OCI-LY7 (cell line): Measurements from ENCODE around the gene SMYD4. TPM values are rescaled to one million over a fixed set of nuclear protein-coding genes. Genes with fewer than 3 reads are reported as not detected.

Experiments used
- BruUV-seq: library from RNA; stranded (reverse); fragments of 400-500 nt; replicated peaks from 2 replicates; lab custom pipeline; 2021; lab: Mats Ljungman, UMichigan
- CTCF ChIA-PET: fragments of 300-600 bp; sonication (Branson Sonifier 250); formaldehyde crosslinking; loops from one replicate; lab custom pipeline; 2022; ENCODE audit warnings: antibody characterized with exemption; ENCODE audit not compliant: unreplicated experiment; lab: Charles Lee
- POLR2A ChIA-PET: fragments of 300-600 bp; sonication (Branson Sonifier 250); formaldehyde crosslinking; loops from one replicate; lab custom pipeline; 2022; ENCODE audit warnings: antibody characterized with exemption; lab: Charles Lee
- DNase-seq: peaks from one replicate; pipeline ENCODE4 v3.0.0-alpha.2; 2015; ENCODE audit warnings: low spot score
- H2AFZ ChIP-seq: fragments of 200-600 bp; sonication (generic), shearing (Covaris generic); 2 replicates; pipeline ENCODE4 v1.6.1; 2014; ENCODE audit warnings: mild to moderate bottlenecking, antibody characterized with exemption, low read length, moderate library complexity
- H3K27ac ChIP-seq: fragments of 200-600 bp; sonication (generic); 2 replicates; pipeline ENCODE4 v1.5.1; 2014; ENCODE audit warnings: mixed run types, low read depth, mild to moderate bottlenecking, moderate library complexity, low read length, inconsistent platforms; ENCODE audit not compliant: poor library complexity, severe bottlenecking
- H3K36me3 ChIP-seq: fragments of 200-600 bp; sonication (generic); 2 replicates; pipeline ENCODE4 v1.6.1; 2014; ENCODE audit warnings: mild to moderate bottlenecking, antibody characterized with exemption, low read length, moderate library complexity, mixed read lengths; ENCODE audit not compliant: insufficient read depth
- H3K4me1 ChIP-seq: fragments of 200-600 bp; sonication (generic); 2 replicates; pipeline ENCODE4 v1.5.1; 2014; ENCODE audit warnings: mild to moderate bottlenecking, low read length; ENCODE audit not compliant: insufficient read depth, poor library complexity, severe bottlenecking
- H3K4me2 ChIP-seq: fragments of 200-600 bp; sonication (generic); 2 replicates; pipeline ENCODE4 v1.6.1; 2014; ENCODE audit warnings: mild to moderate bottlenecking, low read length
- H3K4me3 ChIP-seq: fragments of 200-600 bp; sonication (generic); 2 replicates; pipeline ENCODE4 v1.5.1; 2014; ENCODE audit warnings: mild to moderate bottlenecking, low read depth, low read length; ENCODE audit not compliant: poor library complexity, severe bottlenecking
- H3K79me2 ChIP-seq: fragments of 200-600 bp; sonication (generic); 2 replicates; pipeline ENCODE4 v1.6.1; 2016; ENCODE audit warnings: low read depth, mild to moderate bottlenecking, low read length, moderate library complexity, mixed read lengths; ENCODE audit not compliant: insufficient read depth
- H3K9me2 ChIP-seq: fragments of 200-600 bp; sonication (generic); 2 replicates; pipeline ENCODE4 v1.6.1; 2016; ENCODE audit warnings: mild to moderate bottlenecking, low read length, mixed read lengths; ENCODE audit not compliant: insufficient read depth
- H3K9me3 ChIP-seq: fragments of 200-600 bp; sonication (generic); 2 replicates; pipeline ENCODE4 v1.6.1; 2014; ENCODE audit warnings: mild to moderate bottlenecking, mixed run types, low read length, mixed read lengths
- H4K20me1 ChIP-seq: fragments of 200-600 bp; sonication (generic); 2 replicates; pipeline ENCODE4 v1.6.1; 2014; ENCODE audit warnings: mild to moderate bottlenecking, antibody characterized with exemption, low read length, moderate library complexity, mixed read lengths; ENCODE audit not compliant: insufficient read depth
- CTCF ChIP-seq: fragments of 200-600 bp; sonication (generic); conservative IDR thresholded peaks from 2 replicates; pipeline ENCODE4 v1.5.1; 2014; ENCODE audit warnings: mild to moderate bottlenecking, antibody characterized with exemption, low read length, moderate library complexity, mixed read lengths
- EZH2phosphoT487 ChIP-seq: fragments of 200-600 bp; sonication (generic); IDR thresholded peaks from 2 replicates; pipeline ENCODE4 v1.6.1; 2018; ENCODE audit warnings: low read depth, borderline replicate concordance, mild to moderate bottlenecking, mixed run types, antibody characterized with exemption, low read length, moderate library complexity, mixed read lengths
- intact Hi-C: fragments of 100-400 bp; cut with micrococcal nuclease; formaldehyde crosslinking; loops from one replicate; pipeline ENCODE4 v1.10.0; 2022; ENCODE audit not compliant: unreplicated experiment
- total RNA-seq, 2 experiments: library from RNA; depleted of rRNA in 1 of 2; stranded (reverse); fragments of >200 nt in 1 of 2; shearing (Covaris generic) in 1 of 2; gene quantifications; 2 replicates each; pipeline ENCODE4 v1.2.3, GENCODE V29; 2014 to 2022

SMYD4 gene
- total RNA-seq, 2 experiments from 2014 or later: 27.5 to 33.5 TPM

GRCh38 chr17:1787301-1787902 is 42.3 kb downstream of the SMYD4 start:
- Histone ChIP-seq H3K36me3 (peaks cover 60% of the 10 kb centered on the region), H3K27ac (no peak overlapping the region), H3K79me2 (0 out of 2 replicates have a peak, but pooled peaks cover 3% of the 10 kb centered on the region), H2AFZ (no peak overlapping the region), H3K9me3 (no peaks in the 10 kb centered on the region), H4K20me1 (no peaks in the 10 kb centered on the region), H3K4me2 (no peak overlapping the region), H3K4me1 (no peaks in the 10 kb centered on the region), H3K9me2 (no peaks in the 10 kb centered on the region), H3K4me3 (no peak overlapping the region)
- TF ChIP-seq CTCF (no peak), EZH2phosphoT487 (no peak)
- ChIA-PET CTCF (no interaction called here), POLR2A (no interaction called here)
- DNase-seq: no peak
- BruUV-seq: no TSS peak
- intact Hi-C loops: no loop called here

DNA sequence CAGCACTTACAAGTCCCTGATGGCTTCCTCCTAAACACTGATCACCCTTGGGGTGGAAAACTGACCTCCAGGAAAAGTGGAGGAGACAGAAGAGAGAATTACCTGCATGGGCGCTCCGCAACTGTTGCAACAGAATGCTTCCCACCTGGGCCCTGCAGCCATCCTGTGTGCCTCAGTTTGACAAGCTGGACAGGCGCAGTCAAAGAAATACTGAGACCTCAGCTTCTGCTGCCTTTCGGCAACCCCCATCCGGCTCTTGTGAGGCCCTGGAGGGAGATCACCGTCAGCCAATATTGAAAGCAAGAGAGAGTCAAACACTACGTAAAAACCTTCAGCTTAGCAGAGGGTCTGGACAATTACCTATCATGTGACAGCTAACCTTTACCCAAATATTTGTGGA is 43.0 kb downstream of the SMYD4 start:
- no peak overlapping the region for H3K4me3 ChIP-seq
- no peak overlapping the region for H2AFZ ChIP-seq
- H4K20me1 ChIP-seq: no peaks in the 10 kb centered on the region
- intact Hi-C loops: no loop called here
- no peak overlapping the region for H3K4me2 ChIP-seq
- H3K79me2 ChIP-seq: 0 out of 2 replicates have a peak, but pooled peaks cover 3% of the 10 kb centered on the region
- peaks cover 65% of the 10 kb centered on the region for H3K36me3 ChIP-seq
- no peak overlapping the region for H3K27ac ChIP-seq
- POLR2A ChIA-PET: no interaction called here
- CTCF ChIA-PET: no interaction called here
- H3K9me2 ChIP-seq: no peaks in the 10 kb centered on the region
- no peaks in the 10 kb centered on the region for H3K4me1 ChIP-seq
- BruUV-seq: no TSS peak
- TF ChIP-seq EZH2phosphoT487 (no peak), CTCF (no peak)
- H3K9me3 ChIP-seq: no peaks in the 10 kb centered on the region
- no peak for DNase-seq

- no TSS peak for BruUV-seq
- H3K4me1 ChIP-seq: no peaks in the 10 kb centered on the region
- 0 out of 2 replicates have a peak, but pooled peaks cover 3% of the 10 kb centered on the region for H3K79me2 ChIP-seq
- no peak for TF ChIP-seq CTCF
- no peak for TF ChIP-seq EZH2phosphoT487
- no peak for DNase-seq
- H3K27ac ChIP-seq: no peak overlapping the region
- CTCF ChIA-PET: no interaction called here
- H2AFZ ChIP-seq: no peak overlapping the region
- intact Hi-C loops: no loop called here
- H4K20me1 ChIP-seq: no peaks in the 10 kb centered on the region
- no peaks in the 10 kb centered on the region for H3K9me3 ChIP-seq
- POLR2A ChIA-PET: no interaction called here
- H3K4me3 ChIP-seq: no peak overlapping the region
- no peak overlapping the region for H3K4me2 ChIP-seq
- H3K9me2 ChIP-seq: no peaks in the 10 kb centered on the region
- H3K36me3 ChIP-seq: peaks cover 72% of the 10 kb centered on the region
Measured at GRCh38 chr17:1785930-1786329, 43.8 kb downstream of the SMYD4 start.
